ENCODE data around the gene PCBD1.

DNA sequence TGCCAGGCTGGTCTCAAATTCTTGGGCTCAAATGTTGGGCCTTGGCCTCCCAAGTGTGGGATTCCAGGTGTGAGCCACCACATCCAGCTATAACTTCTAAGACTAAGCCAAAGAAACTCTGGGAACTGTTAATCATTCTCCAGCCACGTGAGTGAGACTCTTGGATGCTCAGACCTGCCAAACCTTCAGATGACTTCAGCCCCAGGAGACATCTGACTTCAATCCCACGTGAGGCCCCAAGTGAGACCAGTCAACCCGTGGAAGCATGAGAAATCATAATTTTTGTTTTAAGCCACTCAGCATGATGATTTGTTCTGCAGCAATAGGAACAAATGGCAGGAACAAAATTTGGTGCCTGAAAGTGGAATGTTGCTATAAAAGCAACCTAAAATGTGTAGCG is 4.3 kb upstream of the PCBD1 start:
- TF ChIP-seq, protein P1, sequence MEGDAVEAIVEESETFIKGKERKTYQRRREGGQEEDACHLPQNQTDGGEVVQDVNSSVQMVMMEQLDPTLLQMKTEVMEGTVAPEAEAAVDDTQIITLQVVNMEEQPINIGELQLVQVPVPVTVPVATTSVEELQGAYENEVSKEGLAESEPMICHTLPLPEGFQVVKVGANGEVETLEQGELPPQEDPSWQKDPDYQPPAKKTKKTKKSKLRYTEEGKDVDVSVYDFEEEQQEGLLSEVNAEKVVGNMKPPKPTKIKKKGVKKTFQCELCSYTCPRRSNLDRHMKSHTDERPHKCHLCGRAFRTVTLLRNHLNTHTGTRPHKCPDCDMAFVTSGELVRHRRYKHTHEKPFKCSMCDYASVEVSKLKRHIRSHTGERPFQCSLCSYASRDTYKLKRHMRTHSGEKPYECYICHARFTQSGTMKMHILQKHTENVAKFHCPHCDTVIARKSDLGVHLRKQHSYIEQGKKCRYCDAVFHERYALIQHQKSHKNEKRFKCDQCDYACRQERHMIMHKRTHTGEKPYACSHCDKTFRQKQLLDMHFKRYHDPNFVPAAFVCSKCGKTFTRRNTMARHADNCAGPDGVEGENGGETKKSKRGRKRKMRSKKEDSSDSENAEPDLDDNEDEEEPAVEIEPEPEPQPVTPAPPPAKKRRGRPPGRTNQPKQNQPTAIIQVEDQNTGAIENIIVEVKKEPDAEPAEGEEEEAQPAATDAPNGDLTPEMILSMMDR (IDR thresholded peaks at IDR 0.05; ENCODE audit: insufficient read depth, low read length): no peak
- TF ChIP-seq POLR2AphosphoS5 (IDR thresholded peaks at IDR 0.05; ENCODE audit: low read depth) (no peak), GABPA (IDR thresholded peaks at IDR 0.05; ENCODE audit: low read depth) (no peak), SPI1 (IDR thresholded peaks at IDR 0.05; ENCODE audit: borderline replicate concordance, low read depth) (no peak)
- TF ChIP-seq, protein P2, sequence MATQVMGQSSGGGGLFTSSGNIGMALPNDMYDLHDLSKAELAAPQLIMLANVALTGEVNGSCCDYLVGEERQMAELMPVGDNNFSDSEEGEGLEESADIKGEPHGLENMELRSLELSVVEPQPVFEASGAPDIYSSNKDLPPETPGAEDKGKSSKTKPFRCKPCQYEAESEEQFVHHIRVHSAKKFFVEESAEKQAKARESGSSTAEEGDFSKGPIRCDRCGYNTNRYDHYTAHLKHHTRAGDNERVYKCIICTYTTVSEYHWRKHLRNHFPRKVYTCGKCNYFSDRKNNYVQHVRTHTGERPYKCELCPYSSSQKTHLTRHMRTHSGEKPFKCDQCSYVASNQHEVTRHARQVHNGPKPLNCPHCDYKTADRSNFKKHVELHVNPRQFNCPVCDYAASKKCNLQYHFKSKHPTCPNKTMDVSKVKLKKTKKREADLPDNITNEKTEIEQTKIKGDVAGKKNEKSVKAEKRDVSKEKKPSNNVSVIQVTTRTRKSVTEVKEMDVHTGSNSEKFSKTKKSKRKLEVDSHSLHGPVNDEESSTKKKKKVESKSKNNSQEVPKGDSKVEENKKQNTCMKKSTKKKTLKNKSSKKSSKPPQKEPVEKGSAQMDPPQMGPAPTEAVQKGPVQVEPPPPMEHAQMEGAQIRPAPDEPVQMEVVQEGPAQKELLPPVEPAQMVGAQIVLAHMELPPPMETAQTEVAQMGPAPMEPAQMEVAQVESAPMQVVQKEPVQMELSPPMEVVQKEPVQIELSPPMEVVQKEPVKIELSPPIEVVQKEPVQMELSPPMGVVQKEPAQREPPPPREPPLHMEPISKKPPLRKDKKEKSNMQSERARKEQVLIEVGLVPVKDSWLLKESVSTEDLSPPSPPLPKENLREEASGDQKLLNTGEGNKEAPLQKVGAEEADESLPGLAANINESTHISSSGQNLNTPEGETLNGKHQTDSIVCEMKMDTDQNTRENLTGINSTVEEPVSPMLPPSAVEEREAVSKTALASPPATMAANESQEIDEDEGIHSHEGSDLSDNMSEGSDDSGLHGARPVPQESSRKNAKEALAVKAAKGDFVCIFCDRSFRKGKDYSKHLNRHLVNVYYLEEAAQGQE (IDR thresholded peaks at IDR 0.05; ENCODE audit: insufficient replicate concordance, low read depth): no peak
